Measurements from ENCODE around the gene AP3D1.

The AP3D1 gene

GRCh38 chr19:2126879-2127518, 24.4 kb downstream of the AP3D1 start:
- DNase-seq, result no peak

- no peak for DNase-seq
Measured at GRCh38 chr19:2123682-2124387, 27.5 kb downstream of the AP3D1 start.

GRCh38 chr19:2122982-2123381, 28.4 kb downstream of the AP3D1 start:
- DNase-seq, result no peak

- no peak for DNase-seq
Measured at GRCh38 chr19:2122251-2122650, 29.1 kb downstream of the AP3D1 start.

- no peak for DNase-seq
Measured at GRCh38 chr19:2121416-2122051, 29.8 kb downstream of the AP3D1 start.

- DNase-seq, result no peak
Measured at GRCh38 chr19:2120821-2121220, 30.5 kb downstream of the AP3D1 start.

GRCh38 chr19:2119921-2120785, 31.2 kb downstream of the AP3D1 start:
- DNase-seq, result no peak

- no peak for DNase-seq
Measured at GRCh38 chr19:2118438-2118837, 32.9 kb downstream of the AP3D1 start.

GRCh38 chr19:2117215-2117960, 34.0 kb downstream of the AP3D1 start:
- DNase-seq, result no peak

GRCh38 chr19:2116507-2116906, 34.9 kb downstream of the AP3D1 start:
- no peak for DNase-seq

GRCh38 chr19:2115911-2116426, 35.4 kb downstream of the AP3D1 start:
- no peak for DNase-seq

- DNase-seq, result no peak
Measured at GRCh38 chr19:2115324-2115723, 36.0 kb downstream of the AP3D1 start.

- DNase-seq, result no peak
Measured at GRCh38 chr19:2114821-2115220, 36.5 kb downstream of the AP3D1 start.

GRCh38 chr19:2114218-2114617, 37.1 kb downstream of the AP3D1 start:
- no peak for DNase-seq

- peak; percentile 24 for DNase-seq
Measured at GRCh38 chr19:2113439-2114211, 37.7 kb downstream of the AP3D1 start.

- DNase-seq, result no peak
Measured at GRCh38 chr19:2112516-2113320, 38.6 kb downstream of the AP3D1 start.

GRCh38 chr19:2111886-2112285, 39.5 kb downstream of the AP3D1 start:
- no peak for DNase-seq

- DNase-seq, result no peak
Measured at GRCh38 chr19:2111425-2111824, 39.9 kb downstream of the AP3D1 start.

- no peak for DNase-seq
Measured at GRCh38 chr19:2110822-2111221, 40.5 kb downstream of the AP3D1 start.

GRCh38 chr19:2109046-2109864, 42.1 kb downstream of the AP3D1 start:
- no peak for DNase-seq
